HG02884 (cell line): ENCODE measurements around the gene ATP12A.

ENCODE experiments used
- ATAC-seq: cut with Tn5 transposase; IDR thresholded peaks from one replicate; pipeline ENCODE4 v1.9.1; 2021; ENCODE audit warnings: mild to moderate bottlenecking, moderate library complexity; ENCODE audit not compliant: unreplicated experiment

ATP12A gene

GRCh38 chr13:24684600-24684998 lies 4.4 kb downstream of the ATP12A start:
- peak; percentile 37 for ATAC-seq

GRCh38 chr13:24685314-24685713 lies 5.1 kb downstream of the ATP12A start:
- no peak for ATAC-seq

GRCh38 chr13:24687611-24688010 lies 7.4 kb downstream of the ATP12A start:
- ATAC-seq = no peak

- no peak for ATAC-seq
Measured at GRCh38 chr13:24688111-24688510, 7.9 kb downstream of the ATP12A start.

- ATAC-seq = no peak
Measured at GRCh38 chr13:24688950-24689349, 8.7 kb downstream of the ATP12A start.

GRCh38 chr13:24691381-24691780 lies 11.2 kb downstream of the ATP12A start:
- no peak for ATAC-seq

GRCh38 chr13:24692561-24692960 lies 12.4 kb downstream of the ATP12A start:
- no peak for ATAC-seq

- ATAC-seq = no peak
Measured at GRCh38 chr13:24693862-24694471, 13.8 kb downstream of the ATP12A start.

- no peak for ATAC-seq
Measured at GRCh38 chr13:24694907-24695306, 14.7 kb downstream of the ATP12A start.

GRCh38 chr13:24698686-24699085 lies 18.5 kb downstream of the ATP12A start:
- ATAC-seq = no peak

- no peak for ATAC-seq
Measured at GRCh38 chr13:24699541-24699940, 19.3 kb downstream of the ATP12A start.

GRCh38 chr13:24700539-24700938 lies 20.3 kb downstream of the ATP12A start:
- no peak for ATAC-seq

- no peak for ATAC-seq
Measured at GRCh38 chr13:24706886-24707585, 26.8 kb downstream of the ATP12A start.

- ATAC-seq = peak; percentile 68
Measured at GRCh38 chr13:24709186-24709913, 29.1 kb downstream of the ATP12A start.

GRCh38 chr13:24713022-24713421 lies 32.8 kb downstream of the ATP12A start:
- ATAC-seq = no peak

- ATAC-seq = no peak
Measured at GRCh38 chr13:24716011-24716410, 35.8 kb downstream of the ATP12A start.

GRCh38 chr13:24716446-24716845 lies 36.2 kb downstream of the ATP12A start:
- no peak for ATAC-seq

- ATAC-seq = no peak
Measured at GRCh38 chr13:24717217-24717616, 37.0 kb downstream of the ATP12A start.

- ATAC-seq = no peak
Measured at GRCh38 chr13:24718192-24718965, 38.2 kb downstream of the ATP12A start.

- ATAC-seq = no peak
Measured at GRCh38 chr13:24719139-24719538, 38.9 kb downstream of the ATP12A start.

- no peak for ATAC-seq
Measured at GRCh38 chr13:24723206-24723605, 43.0 kb downstream of the ATP12A start.
